NCI-H510A (cell line): ENCODE results near the gene SOS1.
"Not testable (repeated sequence)": the region's sequence is repeated elsewhere in the genome, so short reads cannot be mapped to it uniquely, and the experiment has no call there.

Experiments used
- DNase-seq: peaks from one replicate; lab custom pipeline; 2025; lab: John Stamatoyannopoulos, UW

The SOS1 gene

DNA sequence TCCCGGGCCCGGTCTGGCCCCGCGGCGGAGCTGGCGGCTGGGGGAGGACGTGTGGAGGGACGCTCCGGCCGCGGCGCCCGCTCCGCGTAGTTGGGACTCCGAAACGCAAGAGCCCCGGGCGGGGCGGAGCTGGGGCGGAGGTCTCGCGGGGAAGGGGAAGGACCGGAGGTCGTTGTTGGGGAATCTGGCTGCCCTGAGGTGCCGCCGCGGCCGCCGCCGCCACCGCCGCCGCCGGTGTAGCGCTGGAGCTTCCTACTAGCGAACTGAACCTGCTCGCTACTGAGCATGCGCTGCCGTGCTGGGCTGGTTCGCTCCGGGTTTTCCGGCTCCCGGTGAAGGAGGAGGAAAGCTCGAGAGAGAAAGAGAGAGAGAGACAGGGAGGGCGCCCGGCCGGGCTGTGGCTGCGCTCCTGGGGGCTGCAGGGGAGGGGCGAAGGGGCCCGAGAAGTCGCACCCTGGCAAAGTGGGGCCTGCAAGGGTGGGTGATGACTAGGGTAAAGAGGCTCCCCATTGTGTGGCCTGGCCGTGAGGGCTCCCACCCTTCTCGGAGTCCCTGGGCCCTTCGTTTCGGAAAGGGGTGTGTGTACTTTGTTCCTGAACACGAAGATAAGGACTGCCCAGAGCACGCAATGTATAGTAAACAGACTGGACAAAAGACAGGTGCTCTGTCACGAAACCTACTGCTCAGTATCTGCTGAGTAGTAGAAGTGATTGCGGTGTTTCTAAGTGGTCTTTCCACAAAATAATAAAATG, at the start of gene SOS1:
Gene SOS1, minus strand, starts transcription at position 281 of the 752 bp plus-strand sequence. CDS start 629 bp downstream, outside the sequence.
- peak; percentile 87 for DNase-seq

DNA sequence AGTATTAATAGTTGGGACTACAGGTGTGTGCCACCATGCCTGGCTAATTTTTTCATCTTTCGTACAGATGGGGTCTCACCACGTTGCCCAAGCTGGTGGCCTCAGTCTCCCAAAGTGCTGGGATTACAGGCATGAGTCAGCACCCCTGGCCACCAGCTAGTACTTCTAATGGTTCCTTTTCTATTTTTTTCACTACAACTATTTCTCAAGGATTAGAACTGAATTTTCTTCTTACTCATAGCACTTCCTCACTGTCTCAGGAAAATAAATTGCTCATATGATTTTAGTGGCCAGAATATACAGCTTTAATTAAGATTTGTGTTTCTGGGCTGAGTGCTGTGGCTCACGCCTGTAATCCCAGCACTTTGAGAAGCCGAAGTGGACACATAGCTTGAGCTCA, 43.2 kb upstream of the SOS1 start:
- DNase-seq, result no peak

GRCh38 chr2:39160982-39161381, 40.1 kb upstream of the SOS1 start:
- no peak for DNase-seq

GRCh38 chr2:39159283-39159682, 38.4 kb upstream of the SOS1 start:
- DNase-seq, result no peak

DNA sequence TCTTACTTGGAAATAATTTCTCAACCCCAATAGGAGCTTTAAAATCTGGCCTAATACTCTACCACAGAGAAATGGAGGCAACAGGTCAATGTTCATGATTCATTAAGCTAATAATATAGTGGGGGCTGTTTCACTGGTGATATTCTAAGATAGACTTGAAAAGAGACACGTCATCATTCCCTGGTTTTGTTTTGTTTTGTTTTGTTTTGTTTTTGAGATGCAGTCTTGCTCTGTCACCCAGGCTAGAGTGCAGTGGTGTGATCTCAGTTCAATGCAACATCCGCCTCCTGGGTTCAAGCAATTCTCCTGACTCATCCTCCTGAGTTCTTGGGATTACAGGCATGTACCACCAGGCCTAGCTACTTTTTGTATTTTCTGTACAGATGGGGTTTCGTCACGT, 37.5 kb upstream of the SOS1 start:
- DNase-seq, result no peak

GRCh38 chr2:39156846-39157245, 36.0 kb upstream of the SOS1 start:
- no peak for DNase-seq

DNA sequence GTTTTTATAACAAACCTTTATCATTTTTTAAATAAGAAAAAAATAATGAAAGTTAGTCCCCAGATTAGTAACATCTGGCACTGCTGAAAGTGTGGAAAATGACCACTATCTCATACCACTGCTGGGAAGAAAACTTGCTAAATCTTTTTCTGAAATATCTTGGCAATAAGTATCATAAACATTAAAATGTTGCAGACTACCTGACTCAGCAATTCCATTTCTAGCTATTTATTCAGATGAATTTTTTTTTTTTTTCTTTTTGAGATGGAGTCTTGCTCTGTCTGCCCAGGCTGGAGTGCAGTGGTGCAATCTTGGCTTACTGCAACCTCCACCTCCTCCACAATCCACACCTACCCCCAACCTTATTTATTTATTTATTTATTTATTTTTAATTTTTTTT, 35.3 kb upstream of the SOS1 start:
- no peak for DNase-seq

- DNase-seq, result not testable (repeated sequence)
Observed at GRCh38 chr2:39155573-39155972, 34.7 kb upstream of the SOS1 start.

DNA sequence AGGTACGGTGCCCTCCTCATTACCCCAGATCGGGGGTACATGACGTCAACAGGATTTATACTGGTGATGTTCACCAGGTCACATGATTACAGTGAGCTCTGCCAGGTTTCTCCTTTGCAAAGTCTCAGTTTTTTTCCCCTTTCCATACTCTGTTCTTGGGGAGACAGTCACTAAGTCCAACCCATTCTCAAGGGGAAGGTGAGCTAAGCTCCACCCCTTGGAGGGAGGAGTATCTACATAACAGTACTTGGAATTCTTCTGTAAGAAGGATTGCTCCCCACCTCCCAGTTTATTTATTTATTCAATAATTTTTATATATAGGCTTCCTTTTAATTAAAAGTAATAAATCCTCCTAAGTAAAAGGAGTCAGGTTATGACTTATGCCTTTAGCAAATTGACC, 34.1 kb upstream of the SOS1 start:
- DNase-seq, result no peak

DNA sequence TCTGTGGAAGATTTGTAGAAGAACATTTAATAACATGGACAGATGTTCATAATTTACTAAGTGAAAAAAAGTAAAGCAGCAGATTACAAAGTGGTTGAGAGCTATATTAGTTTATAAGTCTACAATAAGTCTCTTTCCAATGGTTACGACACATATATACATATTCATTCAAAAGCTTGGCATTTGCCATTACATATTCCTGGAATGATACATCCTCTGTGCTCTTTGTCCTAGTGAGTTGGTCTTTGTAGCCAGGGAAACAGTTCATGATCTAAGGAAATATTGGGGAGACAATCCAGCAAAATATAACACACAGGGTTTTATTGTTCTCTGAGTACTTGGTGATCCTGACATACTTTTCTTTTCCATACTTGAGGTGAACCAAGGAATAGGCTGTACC, 32.5 kb upstream of the SOS1 start:
- DNase-seq, result no peak

- no peak for DNase-seq
Observed at GRCh38 chr2:39152504-39152903, 31.7 kb upstream of the SOS1 start.

DNA sequence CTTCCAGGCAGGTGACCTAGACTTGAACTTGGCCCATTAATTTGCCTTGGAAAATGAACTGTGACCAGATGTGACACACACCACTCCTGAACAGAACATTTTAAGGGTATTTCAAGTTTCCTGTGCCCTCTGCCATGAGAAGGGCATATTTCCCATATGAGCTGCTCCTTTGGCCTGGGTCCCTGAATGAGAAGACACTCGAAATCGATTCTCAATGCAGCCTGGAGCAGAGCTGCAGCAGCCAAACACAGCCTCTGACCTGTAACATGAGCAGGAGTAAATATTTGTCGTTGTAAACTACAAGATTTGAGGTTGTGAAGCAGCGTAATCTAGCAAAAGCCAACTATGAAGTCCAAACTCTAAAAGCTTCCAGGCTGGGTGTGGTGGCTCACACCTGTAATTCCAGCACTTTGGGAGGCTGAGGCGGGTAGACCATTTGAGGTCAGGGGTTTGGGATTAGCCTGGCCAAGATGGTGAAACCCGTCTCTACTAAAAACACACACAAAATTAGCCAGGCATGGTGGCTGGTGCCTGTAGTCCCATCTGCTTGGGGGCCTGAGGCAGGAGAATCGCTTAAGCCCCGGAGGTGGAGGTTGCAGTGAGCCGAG, 30.1 kb upstream of the SOS1 start:
- DNase-seq, result no peak

- no peak for DNase-seq
Observed at GRCh38 chr2:39150102-39150562, 29.3 kb upstream of the SOS1 start.

GRCh38 chr2:39146630-39147029, 25.8 kb upstream of the SOS1 start:
- DNase-seq, result no peak

DNA sequence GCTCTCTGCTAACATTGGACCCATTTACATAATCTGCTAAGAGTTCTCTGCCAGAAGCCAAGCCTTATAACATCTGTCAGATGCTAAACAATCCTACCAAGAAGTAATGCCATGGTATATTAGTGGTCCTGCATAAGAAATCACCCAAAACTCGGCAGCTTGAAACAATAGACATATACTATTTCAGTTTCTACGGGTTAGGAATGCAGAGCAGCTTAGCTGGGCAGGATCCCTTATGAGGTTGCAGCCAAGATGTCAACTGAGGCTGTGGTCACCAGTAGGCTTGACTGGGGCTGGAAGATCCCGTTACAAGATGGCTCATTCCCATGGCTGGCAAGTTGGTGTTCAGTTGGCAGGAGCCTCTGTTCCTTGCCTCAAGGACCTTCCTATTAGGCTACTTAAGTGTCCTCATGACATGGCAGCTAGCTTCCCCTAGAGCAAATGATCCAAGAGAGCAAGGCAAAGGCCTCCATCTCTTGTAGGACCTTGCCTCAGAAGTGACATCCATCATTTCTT, 25.1 kb upstream of the SOS1 start:
- no peak for DNase-seq

GRCh38 chr2:39144416-39144815, 23.6 kb upstream of the SOS1 start:
- DNase-seq, result no peak

DNA sequence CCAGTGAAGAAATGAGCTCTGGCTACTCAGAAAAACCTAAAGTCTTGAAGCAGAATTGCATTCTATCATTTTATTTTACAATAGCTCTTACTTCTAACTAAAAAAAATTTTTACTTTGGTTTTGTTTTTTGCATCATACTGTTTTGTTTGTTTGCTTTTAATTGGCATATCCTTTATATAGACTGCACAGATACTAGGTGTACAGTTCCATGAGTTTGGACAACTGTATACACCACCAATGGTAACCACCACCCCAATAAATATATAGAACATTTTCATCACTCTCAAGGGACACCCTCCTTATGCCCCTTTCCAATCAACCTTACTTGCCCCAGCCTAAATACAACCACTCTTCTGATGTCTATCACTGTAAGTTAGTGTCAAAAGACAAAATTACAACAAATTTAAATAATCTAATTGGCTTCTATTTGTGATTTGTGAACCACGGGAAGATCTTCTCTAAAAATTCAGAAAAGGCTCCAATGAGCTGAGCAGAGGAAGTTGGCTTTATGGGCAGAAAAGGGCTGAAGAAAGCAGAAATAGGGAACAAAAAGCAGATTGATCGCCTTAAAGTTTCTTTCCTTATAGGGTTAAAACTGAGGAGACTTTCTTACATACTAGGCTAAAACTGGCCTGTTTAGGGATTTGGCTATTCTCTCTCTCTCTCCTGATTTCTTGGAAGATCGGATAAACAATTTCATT, 22.2 kb upstream of the SOS1 start:
- DNase-seq, result no peak

- no peak for DNase-seq
Observed at GRCh38 chr2:39141334-39142271, 20.8 kb upstream of the SOS1 start.

DNA sequence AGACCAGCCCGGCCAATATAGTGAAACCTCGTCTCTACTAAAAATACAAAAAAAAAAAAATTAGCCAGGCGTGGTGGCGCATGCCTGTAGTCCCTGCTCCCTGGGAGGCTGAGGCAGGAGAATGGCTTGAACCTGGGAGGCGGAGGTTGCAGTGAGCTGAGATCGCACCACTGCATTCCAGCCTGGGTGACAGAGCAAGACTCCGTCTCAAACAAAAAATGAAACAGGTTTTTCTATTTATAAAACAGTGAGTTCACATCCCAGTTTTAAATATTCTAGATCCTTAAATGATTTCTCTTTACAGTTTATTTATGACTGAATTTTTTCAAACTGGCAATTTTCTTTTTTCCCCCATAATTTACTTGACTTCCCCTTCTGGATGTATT, 20.1 kb upstream of the SOS1 start:
- DNase-seq, result not testable (repeated sequence)

DNA sequence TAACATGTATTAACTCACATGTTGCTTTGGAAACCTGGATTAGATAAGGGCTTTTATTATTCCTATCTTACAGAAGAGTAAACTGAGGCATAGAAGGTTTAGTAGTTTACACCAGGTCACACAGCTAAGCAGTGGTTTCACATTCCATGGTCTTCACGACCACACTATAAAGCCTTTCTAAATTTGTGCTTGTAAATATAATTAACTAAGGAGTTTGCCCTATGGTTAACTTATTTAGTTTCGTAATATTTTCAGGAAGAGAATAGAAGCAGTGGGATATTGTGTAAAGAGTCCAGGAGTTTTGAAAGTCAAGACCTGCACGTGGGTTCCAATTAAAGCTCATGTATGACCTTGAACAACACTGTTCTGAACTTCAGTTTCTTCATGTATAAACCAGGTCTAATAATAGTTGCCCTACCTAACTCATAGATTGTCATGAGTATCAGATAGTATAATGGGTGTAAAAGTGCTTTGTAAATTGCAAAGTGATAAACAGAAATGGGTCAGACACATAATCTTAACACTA, 19.5 kb upstream of the SOS1 start:
- no peak for DNase-seq

- no peak for DNase-seq
Observed at GRCh38 chr2:39139511-39140237, 18.8 kb upstream of the SOS1 start.
